ENCODE data around the gene C3orf33. TPM values are rescaled to one million over a fixed set of nuclear protein-coding genes. Genes with fewer than 3 reads are reported as not detected.

C3orf33 gene
- total and polyA plus RNA-seq, 2 of the 13 experiments (the other 11 are each of a cell fraction or from before 2014, with no cell fraction given), result 9.2 to 12.6 TPM

- TF ChIP-seq ZNF687 (CRISPR knock-in tag; IDR thresholded peaks at IDR 0.05), result no peak
- TF ChIP-seq ETV6 (CRISPR knock-in tag; conservative IDR thresholded peaks at IDR 0.05), result no peak
- no peak for TF ChIP-seq ZBTB49 (CRISPR knock-in tag; IDR thresholded peaks at IDR 0.05; ENCODE audit: borderline replicate concordance)
These were observed 35.0 kb downstream of the C3orf33 start (continued) for GRCh38 chr3:155771126-155771525.

GRCh38 chr3:155766206-155766605 lies 39.9 kb downstream of the C3orf33 start:
- ChIA-PET CTCF (ENCODE audit: low intra/inter-chr PET ratio, low total read pairs) (no interaction called here), POLR2A (interaction anchor here (1.3 kb wide), 1 partner anchor 17 kb away, joined by 3 read pairs; no protein-coding TSS in a partner anchor)
- Histone ChIP-seq H3K9ac (ENCODE audit: insufficient read depth, low read depth, low read length) (no peak overlapping the region), H2AFZ (ENCODE audit: low read length) (no peak overlapping the region), H3K27ac (ENCODE audit: extremely low read length, insufficient read depth, low read length) (no peak overlapping the region), H3K36me3 (replicated peaks in 1 of 2; ENCODE audit: control insufficient read depth in 1 of 2, insufficient read depth in 2 of 2, low read length in 2 of 2) (peaks cover 0 to 1% of the 10 kb centered on the region in 2 experiments; a peak in 1 of 5 replicates), H3K27me3 (ENCODE audit: control insufficient read depth in 1 of 2, insufficient read depth in 2 of 2, low read length in 2 of 2) (no peaks in the 10 kb centered on the region), H4K20me1 (ENCODE audit: insufficient read depth, low read length) (no peaks in the 10 kb centered on the region), H3K4me1 (ENCODE audit: insufficient read depth, low read length) (no peaks in the 10 kb centered on the region), H3K4me2 (ENCODE audit: low read depth, low read length) (no peak overlapping the region), H3K79me2 (ENCODE audit: insufficient read depth, low read length) (no peaks in the 10 kb centered on the region), H3K4me3 (replicated peaks in 1 of 3; ENCODE audit: insufficient read depth in 1 of 3, low read depth in 2 of 3, low read length in 3 of 3) (no peak overlapping the region), H3K9me3 (ENCODE audit: low read length) (no peaks in the 10 kb centered on the region)
- no TSS peak for BruUV-seq (replicated peaks)
- no peak for DNase-seq (ENCODE audit: low spot score)
- no peak for FAIRE-seq
- ATAC-seq, result no peak
- 79% methylated on average over 1 of the region's 1 CpG for WGBS (ENCODE audit: low lambda C conversion rate)
- in situ Hi-C loops (cut with HindIII; ENCODE audit: extremely low pct_ligation_motif_present, low pct_unique_long_range_greater_than_20kb), result no loop called here
- intact Hi-C loops (cut with micrococcal nuclease; ENCODE audit: unreplicated experiment), result no loop called here
- TF ChIP-seq ZNF543 (CRISPR knock-in tag; IDR thresholded peaks at IDR 0.05) (no peak), TERF1 (CRISPR knock-in tag; IDR thresholded peaks at IDR 0.05) (no peak), ZNF775 (CRISPR knock-in tag; IDR thresholded peaks at IDR 0.05; ENCODE audit: borderline replicate concordance) (no peak), ZNF280D (CRISPR knock-in tag; IDR thresholded peaks at IDR 0.05) (no peak), ZNF580 (CRISPR knock-in tag; IDR thresholded peaks at IDR 0.05; ENCODE audit: borderline replicate concordance, low read depth) (no peak)

Measured in HepG2 (cell line).